ENCODE data around the gene MPDZ.

- no peak for TF ChIP-seq CTCF (conservative IDR thresholded peaks at IDR 0.05; ENCODE audit: low read depth in 2 of 2)
- no peak for TF ChIP-seq EZH2phosphoT487 (IDR thresholded peaks at IDR 0.05; ENCODE audit: unreplicated experiment)
- TF ChIP-seq CREB1 (CRISPR knock-in tag; IDR thresholded peaks at IDR 0.05; ENCODE audit: low read depth) = no peak
- no peak for TF ChIP-seq POLR2AphosphoS5 (IDR thresholded peaks at IDR 0.05; ENCODE audit: low read depth)
- TF ChIP-seq REST (IDR thresholded peaks at IDR 0.05; ENCODE audit: unreplicated experiment) = no peak
- no peak for TF ChIP-seq EZH2 (IDR thresholded peaks at IDR 0.05; ENCODE audit: low read depth, unreplicated experiment)
- TF ChIP-seq JUNB (IDR thresholded peaks at IDR 0.05; ENCODE audit: unreplicated experiment) = no peak
- TF ChIP-seq, protein P1, sequence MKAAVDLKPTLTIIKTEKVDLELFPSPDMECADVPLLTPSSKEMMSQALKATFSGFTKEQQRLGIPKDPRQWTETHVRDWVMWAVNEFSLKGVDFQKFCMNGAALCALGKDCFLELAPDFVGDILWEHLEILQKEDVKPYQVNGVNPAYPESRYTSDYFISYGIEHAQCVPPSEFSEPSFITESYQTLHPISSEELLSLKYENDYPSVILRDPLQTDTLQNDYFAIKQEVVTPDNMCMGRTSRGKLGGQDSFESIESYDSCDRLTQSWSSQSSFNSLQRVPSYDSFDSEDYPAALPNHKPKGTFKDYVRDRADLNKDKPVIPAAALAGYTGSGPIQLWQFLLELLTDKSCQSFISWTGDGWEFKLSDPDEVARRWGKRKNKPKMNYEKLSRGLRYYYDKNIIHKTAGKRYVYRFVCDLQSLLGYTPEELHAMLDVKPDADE (IDR thresholded peaks at IDR 0.05) = no peak
- no peak for TF ChIP-seq ZNF114 (CRISPR knock-in tag; IDR thresholded peaks at IDR 0.05)
- no peak for TF ChIP-seq NANOG (IDR thresholded peaks at IDR 0.05; ENCODE audit: borderline replicate concordance)
- TF ChIP-seq, protein P2, sequence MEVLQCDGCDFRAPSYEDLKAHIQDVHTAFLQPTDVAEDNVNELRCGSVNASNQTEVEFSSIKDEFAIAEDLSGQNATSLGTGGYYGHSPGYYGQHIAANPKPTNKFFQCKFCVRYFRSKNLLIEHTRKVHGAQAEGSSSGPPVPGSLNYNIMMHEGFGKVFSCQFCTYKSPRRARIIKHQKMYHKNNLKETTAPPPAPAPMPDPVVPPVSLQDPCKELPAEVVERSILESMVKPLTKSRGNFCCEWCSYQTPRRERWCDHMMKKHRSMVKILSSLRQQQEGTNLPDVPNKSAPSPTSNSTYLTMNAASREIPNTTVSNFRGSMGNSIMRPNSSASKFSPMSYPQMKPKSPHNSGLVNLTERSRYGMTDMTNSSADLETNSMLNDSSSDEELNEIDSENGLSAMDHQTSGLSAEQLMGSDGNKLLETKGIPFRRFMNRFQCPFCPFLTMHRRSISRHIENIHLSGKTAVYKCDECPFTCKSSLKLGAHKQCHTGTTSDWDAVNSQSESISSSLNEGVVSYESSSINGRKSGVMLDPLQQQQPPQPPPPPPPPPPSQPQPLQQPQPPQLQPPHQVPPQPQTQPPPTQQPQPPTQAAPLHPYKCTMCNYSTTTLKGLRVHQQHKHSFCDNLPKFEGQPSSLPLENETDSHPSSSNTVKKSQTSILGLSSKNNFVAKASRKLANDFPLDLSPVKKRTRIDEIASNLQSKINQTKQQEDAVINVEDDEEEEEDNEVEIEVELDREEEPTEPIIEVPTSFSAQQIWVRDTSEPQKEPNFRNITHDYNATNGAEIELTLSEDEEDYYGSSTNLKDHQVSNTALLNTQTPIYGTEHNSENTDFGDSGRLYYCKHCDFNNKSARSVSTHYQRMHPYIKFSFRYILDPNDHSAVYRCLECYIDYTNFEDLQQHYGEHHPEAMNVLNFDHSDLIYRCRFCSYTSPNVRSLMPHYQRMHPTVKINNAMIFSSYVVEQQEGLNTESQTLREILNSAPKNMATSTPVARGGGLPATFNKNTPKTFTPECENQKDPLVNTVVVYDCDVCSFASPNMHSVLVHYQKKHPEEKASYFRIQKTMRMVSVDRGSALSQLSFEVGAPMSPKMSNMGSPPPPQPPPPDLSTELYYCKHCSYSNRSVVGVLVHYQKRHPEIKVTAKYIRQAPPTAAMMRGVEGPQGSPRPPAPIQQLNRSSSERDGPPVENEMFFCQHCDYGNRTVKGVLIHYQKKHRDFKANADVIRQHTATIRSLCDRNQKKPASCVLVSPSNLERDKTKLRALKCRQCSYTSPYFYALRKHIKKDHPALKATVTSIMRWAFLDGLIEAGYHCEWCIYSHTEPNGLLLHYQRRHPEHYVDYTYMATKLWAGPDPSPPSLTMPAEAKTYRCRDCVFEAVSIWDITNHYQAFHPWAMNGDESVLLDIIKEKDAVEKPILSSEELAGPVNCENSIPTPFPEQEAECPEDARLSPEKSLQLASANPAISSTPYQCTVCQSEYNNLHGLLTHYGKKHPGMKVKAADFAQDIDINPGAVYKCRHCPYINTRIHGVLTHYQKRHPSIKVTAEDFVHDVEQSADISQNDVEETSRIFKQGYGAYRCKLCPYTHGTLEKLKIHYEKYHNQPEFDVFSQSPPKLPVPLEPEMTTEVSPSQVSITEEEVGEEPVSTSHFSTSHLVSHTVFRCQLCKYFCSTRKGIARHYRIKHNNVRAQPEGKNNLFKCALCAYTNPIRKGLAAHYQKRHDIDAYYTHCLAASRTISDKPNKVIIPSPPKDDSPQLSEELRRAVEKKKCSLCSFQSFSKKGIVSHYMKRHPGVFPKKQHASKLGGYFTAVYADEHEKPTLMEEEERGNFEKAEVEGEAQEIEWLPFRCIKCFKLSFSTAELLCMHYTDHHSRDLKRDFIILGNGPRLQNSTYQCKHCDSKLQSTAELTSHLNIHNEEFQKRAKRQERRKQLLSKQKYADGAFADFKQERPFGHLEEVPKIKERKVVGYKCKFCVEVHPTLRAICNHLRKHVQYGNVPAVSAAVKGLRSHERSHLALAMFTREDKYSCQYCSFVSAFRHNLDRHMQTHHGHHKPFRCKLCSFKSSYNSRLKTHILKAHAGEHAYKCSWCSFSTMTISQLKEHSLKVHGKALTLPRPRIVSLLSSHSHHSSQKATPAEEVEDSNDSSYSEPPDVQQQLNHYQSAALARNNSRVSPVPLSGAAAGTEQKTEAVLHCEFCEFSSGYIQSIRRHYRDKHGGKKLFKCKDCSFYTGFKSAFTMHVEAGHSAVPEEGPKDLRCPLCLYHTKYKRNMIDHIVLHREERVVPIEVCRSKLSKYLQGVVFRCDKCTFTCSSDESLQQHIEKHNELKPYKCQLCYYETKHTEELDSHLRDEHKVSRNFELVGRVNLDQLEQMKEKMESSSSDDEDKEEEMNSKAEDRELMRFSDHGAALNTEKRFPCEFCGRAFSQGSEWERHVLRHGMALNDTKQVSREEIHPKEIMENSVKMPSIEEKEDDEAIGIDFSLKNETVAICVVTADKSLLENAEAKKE (CRISPR knock-in tag; IDR thresholded peaks at IDR 0.05) = no peak
- no peak for TF ChIP-seq STAT1 (IDR thresholded peaks at IDR 0.05; ENCODE audit: unreplicated experiment)
- TF ChIP-seq ZNF331 (CRISPR knock-in tag; IDR thresholded peaks at IDR 0.05; ENCODE audit: low read depth) = no peak
These were observed 167.7 kb downstream of the MPDZ start for GRCh38 chr9:13111778-13112177.

Data from GM23338 (cell line).